GM19351 (cell line): ENCODE results near the gene SMAP2.
"Not testable (repeated sequence)": the region's sequence is repeated elsewhere in the genome, so short reads cannot be mapped to it uniquely, and the experiment has no call there.

ENCODE experiments used
- ATAC-seq: cut with Tn5 transposase; IDR thresholded peaks from one replicate; pipeline ENCODE4 v1.9.1; 2021; ENCODE audit warnings: mild to moderate bottlenecking, moderate library complexity; ENCODE audit not compliant: unreplicated experiment

Gene SMAP2

GRCh38 chr1:40373323-40374283 is at the start of gene SMAP2:
SMAP2 (plus strand) TSS chr1:40373727; CDS start chr1:40374121, 394 bp downstream.
- peak; percentile 85 for ATAC-seq

GRCh38 chr1:40331403-40331802 is 42.1 kb upstream of the SMAP2 start:
- not testable (repeated sequence) for ATAC-seq

GRCh38 chr1:40332695-40333094 is 40.8 kb upstream of the SMAP2 start:
- ATAC-seq: no peak

- ATAC-seq: no peak
Observed at GRCh38 chr1:40337443-40337842, 36.1 kb upstream of the SMAP2 start.

GRCh38 chr1:40338745-40339419 is 34.6 kb upstream of the SMAP2 start:
- ATAC-seq: peak; percentile 51

- ATAC-seq: no peak
Observed at GRCh38 chr1:40339420-40340323, 33.9 kb upstream of the SMAP2 start.

- ATAC-seq: no peak
Observed at GRCh38 chr1:40341491-40342380, 31.8 kb upstream of the SMAP2 start.

- not testable (repeated sequence) for ATAC-seq
Observed at GRCh38 chr1:40342381-40342717, 31.2 kb upstream of the SMAP2 start.

- no peak for ATAC-seq
Observed at GRCh38 chr1:40344597-40344996, 28.9 kb upstream of the SMAP2 start.

GRCh38 chr1:40350391-40350790 is 23.1 kb upstream of the SMAP2 start:
- ATAC-seq: no peak

GRCh38 chr1:40351124-40351523 is 22.4 kb upstream of the SMAP2 start:
- ATAC-seq: no peak

- ATAC-seq: no peak
Observed at GRCh38 chr1:40352126-40352525, 21.4 kb upstream of the SMAP2 start.

GRCh38 chr1:40353082-40353481 is 20.4 kb upstream of the SMAP2 start:
- ATAC-seq: no peak

GRCh38 chr1:40357625-40358024 is 15.9 kb upstream of the SMAP2 start:
- no peak for ATAC-seq

- ATAC-seq: no peak
Observed at GRCh38 chr1:40360631-40361030, 12.9 kb upstream of the SMAP2 start.

- no peak for ATAC-seq
Observed at GRCh38 chr1:40361201-40361600, 12.3 kb upstream of the SMAP2 start.

- no peak for ATAC-seq
Observed at GRCh38 chr1:40361637-40362036, 11.9 kb upstream of the SMAP2 start.

- ATAC-seq: no peak
Observed at GRCh38 chr1:40362199-40362598, 11.3 kb upstream of the SMAP2 start.

GRCh38 chr1:40362699-40363098 is 10.8 kb upstream of the SMAP2 start:
- no peak for ATAC-seq

GRCh38 chr1:40363721-40364120 is 9.8 kb upstream of the SMAP2 start:
- peak; percentile 94 for ATAC-seq
